Measurements from ENCODE around the gene WDFY4. TPM values are rescaled to one million over a fixed set of nuclear protein-coding genes. Genes with fewer than 3 reads are reported as not detected.

The WDFY4 gene
- total RNA-seq, 4 donors from 2014 or later = 5.0 to 16.5 (median 8.8) TPM

DNA sequence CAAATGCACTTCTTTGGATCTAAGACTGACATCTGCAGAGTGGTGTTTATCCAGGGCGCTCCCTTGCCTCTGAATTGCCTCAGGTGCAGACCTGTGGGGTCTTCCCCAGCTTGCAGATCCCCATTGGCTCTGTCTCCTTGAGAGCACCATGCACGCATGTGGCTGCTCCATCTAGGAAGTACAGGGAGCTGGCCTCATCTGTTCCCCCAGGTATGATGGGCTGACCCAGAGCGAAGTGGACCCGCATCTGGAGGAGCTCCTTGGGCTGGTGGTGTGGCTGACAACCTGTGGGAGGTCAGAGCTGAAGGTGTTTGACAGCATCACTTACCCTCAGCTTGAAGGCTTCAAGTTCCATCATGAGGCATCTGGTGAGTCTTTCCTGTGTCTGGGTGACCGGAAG, 44.5 kb downstream of the WDFY4 start:
- no peak overlapping the region for H3K27ac ChIP-seq
- TF ChIP-seq, protein P1, sequence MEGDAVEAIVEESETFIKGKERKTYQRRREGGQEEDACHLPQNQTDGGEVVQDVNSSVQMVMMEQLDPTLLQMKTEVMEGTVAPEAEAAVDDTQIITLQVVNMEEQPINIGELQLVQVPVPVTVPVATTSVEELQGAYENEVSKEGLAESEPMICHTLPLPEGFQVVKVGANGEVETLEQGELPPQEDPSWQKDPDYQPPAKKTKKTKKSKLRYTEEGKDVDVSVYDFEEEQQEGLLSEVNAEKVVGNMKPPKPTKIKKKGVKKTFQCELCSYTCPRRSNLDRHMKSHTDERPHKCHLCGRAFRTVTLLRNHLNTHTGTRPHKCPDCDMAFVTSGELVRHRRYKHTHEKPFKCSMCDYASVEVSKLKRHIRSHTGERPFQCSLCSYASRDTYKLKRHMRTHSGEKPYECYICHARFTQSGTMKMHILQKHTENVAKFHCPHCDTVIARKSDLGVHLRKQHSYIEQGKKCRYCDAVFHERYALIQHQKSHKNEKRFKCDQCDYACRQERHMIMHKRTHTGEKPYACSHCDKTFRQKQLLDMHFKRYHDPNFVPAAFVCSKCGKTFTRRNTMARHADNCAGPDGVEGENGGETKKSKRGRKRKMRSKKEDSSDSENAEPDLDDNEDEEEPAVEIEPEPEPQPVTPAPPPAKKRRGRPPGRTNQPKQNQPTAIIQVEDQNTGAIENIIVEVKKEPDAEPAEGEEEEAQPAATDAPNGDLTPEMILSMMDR (IDR thresholded peaks at IDR 0.05) = no peak
- TF ChIP-seq EP300 (IDR thresholded peaks at IDR 0.05) = no peak
- TF ChIP-seq POLR2A (IDR thresholded peaks at IDR 0.05) = no peak
- H3K4me3 ChIP-seq = no peak overlapping the region
- no peaks in the 10 kb centered on the region for H3K27me3 ChIP-seq
- no peaks in the 10 kb centered on the region for H3K4me1 ChIP-seq
- 94 to 96% methylated on average over 4 to 5 of the region's 5 CpGs for WGBS, 2 donors
- DNase-seq (ENCODE audit: low spot score in 2 of 2) = no peak
- H3K36me3 ChIP-seq = no peaks in the 10 kb centered on the region
- H3K9me3 ChIP-seq = peaks cover 0 to 6% (median 0%) of the 10 kb centered on the region in 4 donors

DNA sequence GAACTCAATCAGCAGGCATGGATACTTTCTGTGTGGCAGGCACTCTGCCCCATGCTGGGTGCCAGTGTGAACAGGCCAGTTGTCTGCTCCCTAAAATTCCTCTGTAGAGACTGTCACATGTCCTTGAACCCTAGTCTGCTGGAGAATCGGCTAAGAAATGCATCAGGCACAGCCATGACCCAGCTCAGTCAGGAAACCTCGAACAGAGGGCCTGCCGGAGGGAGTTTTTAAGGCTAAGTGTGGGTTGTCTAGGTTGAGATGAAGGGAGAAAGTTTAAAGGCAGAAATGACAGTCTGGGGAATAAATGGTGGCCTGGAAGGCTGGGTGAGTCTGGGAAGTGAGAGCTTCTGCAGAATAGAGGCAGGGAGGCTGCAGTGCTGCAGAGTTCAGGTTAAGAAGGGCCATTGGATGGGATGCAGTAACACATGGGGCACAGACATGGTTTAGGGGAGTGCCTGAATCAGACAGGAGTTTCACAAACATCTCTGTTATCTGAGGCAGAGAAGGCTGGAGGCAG, 45.3 kb downstream of the WDFY4 start:
- peaks cover 0 to 6% (median 0%) of the 10 kb centered on the region in 4 donors for H3K9me3 ChIP-seq
- H3K27ac ChIP-seq = no peak overlapping the region
- H3K27me3 ChIP-seq = no peaks in the 10 kb centered on the region
- H3K36me3 ChIP-seq = no peaks in the 10 kb centered on the region
- no peak overlapping the region for H3K4me3 ChIP-seq
- TF ChIP-seq POLR2A (IDR thresholded peaks at IDR 0.05) (no peak), EP300 (IDR thresholded peaks at IDR 0.05) (no peak)
- TF ChIP-seq, protein P1 (IDR thresholded peaks at IDR 0.05) = no peak
- 76 to 78% methylated on average over 3 of the region's 3 CpGs for WGBS, 2 donors
- H3K4me1 ChIP-seq = no peaks in the 10 kb centered on the region
- DNase-seq (ENCODE audit: low spot score in 2 of 2) = no peak

GRCh38 chr10:48731141-48731540, 46.5 kb downstream of the WDFY4 start:
- no peak overlapping the region for H3K27ac ChIP-seq
- no peaks in the 10 kb centered on the region for H3K36me3 ChIP-seq
- H3K4me3 ChIP-seq = no peak overlapping the region
- no peaks in the 10 kb centered on the region for H3K27me3 ChIP-seq
- H3K4me1 ChIP-seq = no peaks in the 10 kb centered on the region
- no peak for DNase-seq (ENCODE audit: low spot score in 2 of 2)
- WGBS, 2 donors = 93 to 97% methylated on average over 10 of the region's 10 CpGs
- H3K9me3 ChIP-seq = peaks cover 0 to 6% (median 0%) of the 10 kb centered on the region in 4 donors
- TF ChIP-seq, protein P1 (IDR thresholded peaks at IDR 0.05) = no peak
- TF ChIP-seq EP300 (IDR thresholded peaks at IDR 0.05) (no peak), POLR2A (IDR thresholded peaks at IDR 0.05) (no peak)

DNA sequence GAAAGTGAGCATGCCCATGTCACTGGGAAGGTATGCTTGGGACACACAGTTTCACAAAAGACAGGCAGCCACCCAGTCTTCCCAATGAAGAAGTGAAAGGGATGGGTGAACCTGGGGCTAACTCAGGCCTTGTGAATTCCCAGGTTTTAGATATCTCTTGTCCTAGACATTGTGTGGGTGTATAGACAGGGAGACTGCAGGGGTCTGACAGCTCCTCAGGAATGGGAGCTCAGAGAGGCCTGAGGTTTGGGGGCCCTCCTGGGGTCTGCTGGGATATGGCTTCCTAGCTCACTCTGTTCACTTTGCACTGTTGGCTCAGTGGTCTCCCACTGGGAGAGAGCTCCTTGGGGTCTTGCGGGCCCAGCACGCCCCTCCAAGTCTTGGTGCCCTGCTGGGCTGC, 47.0 kb downstream of the WDFY4 start:
- no peaks in the 10 kb centered on the region for H3K27me3 ChIP-seq
- no peak overlapping the region for H3K4me3 ChIP-seq
- 86 to 93% methylated on average over 2 of the region's 2 CpGs for WGBS, 2 donors
- H3K36me3 ChIP-seq = no peaks in the 10 kb centered on the region
- H3K9me3 ChIP-seq = peaks cover 0 to 6% (median 0%) of the 10 kb centered on the region in 4 donors
- no peak overlapping the region for H3K27ac ChIP-seq
- H3K4me1 ChIP-seq = no peaks in the 10 kb centered on the region
- no peak for DNase-seq (ENCODE audit: low spot score in 2 of 2)
- TF ChIP-seq, protein P1 (IDR thresholded peaks at IDR 0.05) = no peak
- TF ChIP-seq POLR2A (IDR thresholded peaks at IDR 0.05) (no peak), EP300 (IDR thresholded peaks at IDR 0.05) (no peak)

DNA sequence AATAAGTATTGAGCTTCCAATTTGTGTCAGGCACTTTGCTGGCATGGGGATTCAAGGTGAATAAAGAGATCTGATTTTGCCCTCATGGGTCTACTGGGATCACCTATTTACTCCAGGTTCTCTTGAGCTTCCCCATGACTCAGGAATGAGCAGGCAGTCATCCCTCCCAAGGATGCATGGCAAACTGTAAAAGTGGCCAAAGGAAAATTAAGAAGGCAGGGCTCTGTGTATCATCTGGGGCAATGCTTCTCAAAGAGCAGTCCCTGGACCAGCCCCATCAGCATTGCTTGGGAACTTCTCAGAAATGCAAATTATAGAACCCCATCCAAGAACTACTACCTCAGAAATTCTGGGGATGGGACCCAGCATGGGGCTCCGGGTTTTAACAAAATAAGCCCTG, 48.7 kb downstream of the WDFY4 start:
- no peak overlapping the region for H3K4me3 ChIP-seq
- peaks cover 0 to 6% (median 0%) of the 10 kb centered on the region in 4 donors for H3K9me3 ChIP-seq
- H3K27me3 ChIP-seq = no peaks in the 10 kb centered on the region
- no peaks in the 10 kb centered on the region for H3K4me1 ChIP-seq
- no peak overlapping the region for H3K27ac ChIP-seq
- no peak for DNase-seq (ENCODE audit: low spot score in 2 of 2)
- no peaks in the 10 kb centered on the region for H3K36me3 ChIP-seq
- 58 to 75% methylated on average over 1 of the region's 1 CpG for WGBS, 2 donors
- TF ChIP-seq, protein P1 (IDR thresholded peaks at IDR 0.05) = no peak
- no peak for TF ChIP-seq POLR2A (IDR thresholded peaks at IDR 0.05)
- TF ChIP-seq EP300 (IDR thresholded peaks at IDR 0.05) = no peak
